ENCODE measurements around the gene MED1.
A peak's percentile ranks its signal among the peaks of the same experiment; 100 is the strongest.
"Not testable (repeated sequence)": the region's sequence is repeated elsewhere in the genome, so short reads cannot be mapped to it uniquely, and the experiment has no call there.

Gene MED1

GRCh38 chr17:39450847-39451581 lies at the start of gene MED1:
MED1 (minus strand) TSS chr17:39451263; CDS start chr17:39451062, 201 bp downstream.
- DNase-seq (ENCODE audit: low spot score): peak; percentile 99

GRCh38 chr17:39496921-39497320 lies 45.9 kb upstream of the MED1 start:
- not testable (repeated sequence) for DNase-seq (ENCODE audit: low spot score)

- no peak for DNase-seq (ENCODE audit: low spot score)
Observed at GRCh38 chr17:39487946-39488345, 36.9 kb upstream of the MED1 start.

- DNase-seq (ENCODE audit: low spot score): not testable (repeated sequence)
Observed at GRCh38 chr17:39487490-39487889, 36.4 kb upstream of the MED1 start.

- no peak for DNase-seq (ENCODE audit: low spot score)
Observed at GRCh38 chr17:39486242-39486641, 35.2 kb upstream of the MED1 start.

GRCh38 chr17:39485555-39485954 lies 34.5 kb upstream of the MED1 start:
- peak; percentile 25 for DNase-seq (ENCODE audit: low spot score)

GRCh38 chr17:39484178-39484577 lies 33.1 kb upstream of the MED1 start:
- no peak for DNase-seq (ENCODE audit: low spot score)

GRCh38 chr17:39483506-39483905 lies 32.4 kb upstream of the MED1 start:
- no peak for DNase-seq (ENCODE audit: low spot score)

- DNase-seq (ENCODE audit: low spot score): not testable (repeated sequence)
Observed at GRCh38 chr17:39479631-39480030, 28.6 kb upstream of the MED1 start.

- DNase-seq (ENCODE audit: low spot score): no peak
Observed at GRCh38 chr17:39473310-39473709, 22.2 kb upstream of the MED1 start.

- not testable (repeated sequence) for DNase-seq (ENCODE audit: low spot score)
Observed at GRCh38 chr17:39468610-39469009, 17.5 kb upstream of the MED1 start.

GRCh38 chr17:39464639-39465181 lies 13.6 kb upstream of the MED1 start:
- DNase-seq (ENCODE audit: low spot score): not testable (repeated sequence)

- no peak for DNase-seq (ENCODE audit: low spot score)
Observed at GRCh38 chr17:39462631-39463375, 11.7 kb upstream of the MED1 start.

- DNase-seq (ENCODE audit: low spot score): no peak
Observed at GRCh38 chr17:39461926-39462569, 11.0 kb upstream of the MED1 start.

- DNase-seq (ENCODE audit: low spot score): peak; percentile 99
Observed at GRCh38 chr17:39461113-39461925, 10.3 kb upstream of the MED1 start, which contains the start of gene CDK12. CDK12 (plus strand) TSS chr17:39461486; CDS start chr17:39462072, 586 bp downstream.

GRCh38 chr17:39455919-39456318 lies 4.9 kb upstream of the MED1 start:
- DNase-seq (ENCODE audit: low spot score): no peak

- peak; percentile 22 for DNase-seq (ENCODE audit: low spot score)
Observed at GRCh38 chr17:39450051-39450450, 1.0 kb downstream of the MED1 start.

GRCh38 chr17:39447561-39447960 lies 3.5 kb downstream of the MED1 start:
- DNase-seq (ENCODE audit: low spot score): no peak

GRCh38 chr17:39443326-39443725 lies 7.7 kb downstream of the MED1 start:
- DNase-seq (ENCODE audit: low spot score): no peak

- DNase-seq (ENCODE audit: low spot score): not testable (repeated sequence)
Observed at GRCh38 chr17:39439868-39440267, 11.2 kb downstream of the MED1 start.

GRCh38 chr17:39429600-39429999 lies 21.5 kb downstream of the MED1 start:
- no peak for DNase-seq (ENCODE audit: low spot score)

GRCh38 chr17:39416141-39416540 lies 34.9 kb downstream of the MED1 start:
- no peak for DNase-seq (ENCODE audit: low spot score)
